Bronchial epithelial cell (primary cell): ENCODE data around the gene AATK. TPM values are rescaled to one million over a fixed set of nuclear protein-coding genes. Genes with fewer than 3 reads are reported as not detected.

Experiments
- DNase-seq: peaks from one replicate; pipeline ENCODE4 v3.0.0-alpha.2; 2010; ENCODE audit warnings: low read depth
- FAIRE-seq: peaks from 2 replicates; lab custom pipeline; 2011; peaks lifted over from hg19 to GRCh38; lab: Jason Lieb, UNC
- H3K27me3 ChIP-seq: 2 replicates; pipeline ENCODE4 v1.5.1; 2011; ENCODE audit warnings: low read length; ENCODE audit not compliant: control insufficient read depth, insufficient read depth
- H3K36me3 ChIP-seq: 2 replicates; pipeline ENCODE4 v1.5.1; 2011; ENCODE audit warnings: low read length; ENCODE audit not compliant: control insufficient read depth, insufficient read depth
- H3K4me3 ChIP-seq: 2 replicates; pipeline ENCODE4 v1.5.1; 2011; ENCODE audit warnings: mild to moderate bottlenecking, low read depth, low read length, control low read depth
- CTCF ChIP-seq: IDR thresholded peaks from 2 replicates; pipeline ENCODE4 v1.5.1; 2011; ENCODE audit warnings: mild to moderate bottlenecking, moderate library complexity, low read length, control low read depth, inconsistent platforms; ENCODE audit not compliant: insufficient read depth, severe bottlenecking
- total RNA-seq: library from RNA; depleted of rRNA; stranded (reverse); fragments of >200 nt; gene quantifications from 2 replicates; pipeline ENCODE4 v1.2.1, GENCODE V29; 2014

The AATK gene
- total RNA-seq, 1 donor from 2014 or later: 0.79 TPM

GRCh38 chr17:81198826-81199481, 32.9 kb upstream of the AATK start:
- Histone ChIP-seq H3K36me3 (peaks cover 1% of the 10 kb centered on the region), H3K27me3 (no peaks in the 10 kb centered on the region), H3K4me3 (no peak overlapping the region)
- DNase-seq (no peak), FAIRE-seq (no peak)
- TF ChIP-seq CTCF: no peak

GRCh38 chr17:81197831-81198490, 31.9 kb upstream of the AATK start:
- Histone ChIP-seq H3K36me3 (peaks cover 1% of the 10 kb centered on the region), H3K4me3 (no peak overlapping the region), H3K27me3 (no peaks in the 10 kb centered on the region)
- DNase-seq: no peak
- no peak for FAIRE-seq
- TF ChIP-seq CTCF: no peak

GRCh38 chr17:81197409-81197795, 31.4 kb upstream of the AATK start:
- Histone ChIP-seq H3K4me3 (no peak overlapping the region), H3K27me3 (no peaks in the 10 kb centered on the region), H3K36me3 (peaks cover 1% of the 10 kb centered on the region)
- no peak for TF ChIP-seq CTCF
- DNase-seq: no peak
- FAIRE-seq: no peak

- DNase-seq (no peak), FAIRE-seq (no peak)
- peaks cover 1% of the 10 kb centered on the region for H3K36me3 ChIP-seq
- no peak for TF ChIP-seq CTCF
- no peaks in the 10 kb centered on the region for H3K27me3 ChIP-seq
- H3K4me3 ChIP-seq: no peak overlapping the region
These were observed 30.7 kb upstream of the AATK start for GRCh38 chr17:81196505-81197408.

GRCh38 chr17:81195941-81196495, 30.0 kb upstream of the AATK start:
- TF ChIP-seq CTCF: no peak
- no peak for FAIRE-seq
- DNase-seq: no peak
- Histone ChIP-seq H3K36me3 (peaks cover 1% of the 10 kb centered on the region), H3K27me3 (no peaks in the 10 kb centered on the region), H3K4me3 (no peak overlapping the region)
